Measurements from ENCODE around the gene GNAQ. TPM values are rescaled to one million over a fixed set of nuclear protein-coding genes. Genes with fewer than 3 reads are reported as not detected.

GNAQ gene
- total RNA-seq, 1 experiment from 2014 or later: 48.6 TPM

DNA sequence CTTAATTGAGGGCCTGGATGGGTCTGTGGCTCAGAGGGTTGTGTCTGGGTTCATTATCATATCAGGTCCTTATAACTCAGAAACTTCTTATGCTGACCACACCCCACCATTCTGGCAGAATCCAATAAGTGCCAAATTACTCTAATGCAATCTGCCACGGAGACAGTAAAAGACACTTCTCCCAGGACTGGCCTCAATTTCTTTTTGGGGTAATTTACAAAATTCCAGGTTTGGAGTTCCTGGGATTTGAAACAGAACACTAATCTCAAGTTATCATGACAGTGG lies 187.8 kb downstream of the GNAQ start:
- H4K20me1 ChIP-seq (ENCODE audit: control insufficient read depth, insufficient read depth, insufficient read length): no peaks in the 10 kb centered on the region
- Mint-ChIP-seq H3K27me3 (ENCODE audit: low read depth) (no peaks in the 10 kb centered on the region), H3K4me3 (no peak overlapping the region), H3K36me3 (ENCODE audit: insufficient read depth in 1 of 3, low read depth in 3 of 3) (no peaks in the 10 kb centered on the region; a peak in 1 of 7 replicates), H3K27ac (no peak overlapping the region), H3K9me3 (no peaks in the 10 kb centered on the region), H3K4me1 (peaks cover 11 to 21% of the 10 kb centered on the region in 2 experiments)
- H3K14ac ChIP-seq (ENCODE audit: insufficient read depth, low read length): no peak overlapping the region
- no peak overlapping the region for H2BK5ac ChIP-seq (ENCODE audit: insufficient read length, low read length)
- no peak overlapping the region for H3K27ac ChIP-seq (ENCODE audit: insufficient read length, low read depth, low read length)
- no peaks in the 10 kb centered on the region for H3K9me3 ChIP-seq (ENCODE audit: control insufficient read depth, low read depth, low read length)
- H2BK120ac ChIP-seq (ENCODE audit: low read depth, low read length, poor library complexity, severe bottlenecking): no peak overlapping the region
- WGBS (ENCODE audit: extremely low coverage, insufficient read length, low lambda C conversion rate): no CpG with 5 or more reads among the region's 1 CpG
- H4K5ac ChIP-seq (ENCODE audit: insufficient read length, low read depth, low read length): no peak overlapping the region
- no peak for DNase-seq
- no peak overlapping the region for H3K18ac ChIP-seq (ENCODE audit: insufficient read length, low read depth, low read length)
- no peak overlapping the region for H3K56ac ChIP-seq (ENCODE audit: insufficient read length, low read depth, low read length)
- H2AFZ ChIP-seq (ENCODE audit: low read length): no peak overlapping the region
- H3K79me2 ChIP-seq (ENCODE audit: insufficient read depth, low read length): no peaks in the 10 kb centered on the region
- H2BK15ac ChIP-seq (ENCODE audit: low read depth, low read length): no peak overlapping the region
- H4K8ac ChIP-seq (replicated peaks; ENCODE audit: insufficient read length, low read depth, low read length): no peak overlapping the region
- TF ChIP-seq, protein P1, sequence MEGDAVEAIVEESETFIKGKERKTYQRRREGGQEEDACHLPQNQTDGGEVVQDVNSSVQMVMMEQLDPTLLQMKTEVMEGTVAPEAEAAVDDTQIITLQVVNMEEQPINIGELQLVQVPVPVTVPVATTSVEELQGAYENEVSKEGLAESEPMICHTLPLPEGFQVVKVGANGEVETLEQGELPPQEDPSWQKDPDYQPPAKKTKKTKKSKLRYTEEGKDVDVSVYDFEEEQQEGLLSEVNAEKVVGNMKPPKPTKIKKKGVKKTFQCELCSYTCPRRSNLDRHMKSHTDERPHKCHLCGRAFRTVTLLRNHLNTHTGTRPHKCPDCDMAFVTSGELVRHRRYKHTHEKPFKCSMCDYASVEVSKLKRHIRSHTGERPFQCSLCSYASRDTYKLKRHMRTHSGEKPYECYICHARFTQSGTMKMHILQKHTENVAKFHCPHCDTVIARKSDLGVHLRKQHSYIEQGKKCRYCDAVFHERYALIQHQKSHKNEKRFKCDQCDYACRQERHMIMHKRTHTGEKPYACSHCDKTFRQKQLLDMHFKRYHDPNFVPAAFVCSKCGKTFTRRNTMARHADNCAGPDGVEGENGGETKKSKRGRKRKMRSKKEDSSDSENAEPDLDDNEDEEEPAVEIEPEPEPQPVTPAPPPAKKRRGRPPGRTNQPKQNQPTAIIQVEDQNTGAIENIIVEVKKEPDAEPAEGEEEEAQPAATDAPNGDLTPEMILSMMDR (conservative IDR thresholded peaks at IDR 0.05): no peak
- H3K4me2 ChIP-seq (ENCODE audit: insufficient read depth, insufficient read length, low read length): no peak overlapping the region
- H3K79me1 ChIP-seq (ENCODE audit: insufficient read depth, low read depth, low read length, poor library complexity, severe bottlenecking): peaks cover 4% of the 10 kb centered on the region
- H4K91ac ChIP-seq (ENCODE audit: insufficient read length, low read depth, low read length): no peak overlapping the region
- no peak overlapping the region for H3T11ph ChIP-seq (ENCODE audit: low read length)
- H3K27me3 ChIP-seq (ENCODE audit: insufficient read depth, low read length): no peaks in the 10 kb centered on the region
- no peak overlapping the region for H2BK12ac ChIP-seq (ENCODE audit: insufficient read length, low read depth, low read length)
- no peak overlapping the region for H3K4ac ChIP-seq (ENCODE audit: low read depth, low read length)
- no peaks in the 10 kb centered on the region for H3K4me1 ChIP-seq (ENCODE audit: insufficient read depth, low read length)
- no peaks in the 10 kb centered on the region for H3K23me2 ChIP-seq (ENCODE audit: insufficient read length, low read depth, low read length, poor library complexity, severe bottlenecking)
- H2BK20ac ChIP-seq (ENCODE audit: low read depth, low read length, poor library complexity, severe bottlenecking): no peak overlapping the region
- no peak overlapping the region for H3K23ac ChIP-seq (ENCODE audit: insufficient read length, low read depth, low read length)
- H3K9ac ChIP-seq (ENCODE audit: extremely low read depth, insufficient read length, low read length): no peak overlapping the region
- H2AK5ac ChIP-seq (ENCODE audit: insufficient read length, low read length): no peak overlapping the region
